IPS-NIHi11 (cell line): ENCODE data around the gene RPL28.

Experiments used
- DNase-seq: peaks from one replicate; pipeline ENCODE4 v3.0.0; 2012; ENCODE audit warnings: mixed read lengths, low spot score

Gene RPL28

DNA sequence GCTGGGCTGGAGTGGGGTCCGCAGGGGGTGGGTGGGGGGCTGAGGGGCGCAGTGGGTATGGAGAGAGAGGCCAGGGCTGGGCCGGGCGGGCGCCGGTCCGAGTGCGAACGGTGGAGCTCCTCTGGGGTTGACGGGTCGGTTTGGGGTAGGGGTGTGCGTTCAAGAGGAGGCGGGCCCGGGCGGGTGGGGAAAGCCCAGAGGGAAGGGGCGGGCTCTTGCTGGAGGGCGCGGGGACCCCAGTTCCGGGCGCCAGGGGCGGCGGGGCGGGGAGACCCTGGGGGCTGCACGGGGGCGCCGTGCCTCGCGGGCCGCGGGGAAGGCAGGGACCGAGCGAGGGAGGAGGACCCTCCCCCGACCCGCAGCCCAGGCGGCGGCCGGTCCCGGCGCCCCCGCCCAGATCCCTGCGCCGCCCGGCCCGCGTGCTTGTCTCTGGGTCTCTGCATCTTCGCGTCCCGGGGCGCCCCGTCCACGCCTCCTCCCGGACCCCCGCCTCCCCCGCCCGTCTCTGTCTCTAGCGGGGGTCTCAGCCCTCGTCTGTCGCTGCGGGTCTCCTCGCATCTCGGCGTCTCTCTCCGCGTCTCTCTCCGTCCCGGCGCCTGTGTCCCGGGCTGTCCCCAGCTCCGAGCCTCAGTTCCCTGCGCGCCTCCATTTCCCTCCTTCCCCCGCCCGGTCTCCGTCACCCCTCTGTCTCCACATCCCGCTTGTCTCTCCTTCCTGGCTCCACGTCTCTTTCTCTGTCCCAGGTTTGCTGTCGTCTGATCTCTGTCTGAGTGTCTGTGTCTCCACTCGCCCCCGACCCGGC, 65.6 kb downstream of the RPL28 start:
- DNase-seq = peak; percentile 55

- DNase-seq = no peak
Observed at GRCh38 chr19:55451965-55452748, 66.4 kb downstream of the RPL28 start.
